Activated naive CD4-positive, alpha-beta T cell treated with anti-CD3 and anti-CD28 coated beads, Interleukin-2, amount 50 U/mL, for 16 hours (primary cell): ENCODE results near the gene AATK.

Experiments used
- DNase-seq: peaks from one replicate; pipeline ENCODE4 v3.0.0-alpha.2; 2020

Gene AATK

DNA sequence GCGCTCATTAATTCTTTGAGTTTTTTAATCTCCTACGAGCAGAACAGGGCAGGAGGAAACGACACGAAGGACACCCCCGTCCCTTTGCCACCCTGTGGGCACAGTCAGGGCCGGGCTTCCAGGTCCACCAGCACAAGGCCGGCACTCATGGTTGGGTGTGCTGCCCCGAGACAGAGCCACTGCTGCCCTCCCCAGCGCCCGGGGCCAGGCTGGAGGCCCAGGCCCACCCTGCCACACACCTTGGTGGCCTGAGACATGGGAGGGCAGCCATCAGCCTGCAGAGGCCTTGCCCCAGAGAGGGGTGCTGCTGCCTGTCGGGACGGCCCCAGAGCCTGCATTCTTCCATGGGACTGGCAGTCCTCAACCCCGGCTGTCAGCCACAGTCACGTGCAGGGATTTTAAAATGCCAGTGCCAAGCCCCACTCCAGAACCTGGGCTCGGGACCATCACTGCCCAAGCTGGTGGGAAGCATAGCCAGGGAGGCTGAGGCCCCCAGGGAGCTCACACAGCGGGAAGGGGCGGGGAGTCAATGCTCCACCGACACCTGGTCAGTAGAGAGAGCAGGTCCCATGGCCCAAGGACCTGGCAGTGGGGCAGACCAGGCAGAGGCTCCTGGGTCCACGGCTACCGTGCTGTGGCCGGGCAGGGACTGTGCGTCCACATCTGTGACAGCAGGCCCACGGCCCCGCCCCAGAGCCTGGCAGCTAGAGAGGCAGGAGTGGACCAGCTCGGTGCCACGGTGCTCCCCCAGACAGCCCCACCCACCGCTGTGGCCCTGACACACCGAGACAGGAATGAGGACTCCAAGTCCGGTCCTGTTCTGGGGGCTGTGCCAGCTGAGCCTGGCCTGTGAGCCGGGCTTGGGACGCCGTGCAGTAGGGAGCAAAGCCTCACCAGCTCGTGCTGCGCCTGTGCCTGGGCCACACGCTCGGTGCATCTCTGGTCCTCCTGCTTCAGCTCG lies 29.2 kb upstream of the AATK start:
- DNase-seq: no peak

GRCh38 chr17:81194225-81194760 lies 28.3 kb upstream of the AATK start:
- no peak for DNase-seq

DNA sequence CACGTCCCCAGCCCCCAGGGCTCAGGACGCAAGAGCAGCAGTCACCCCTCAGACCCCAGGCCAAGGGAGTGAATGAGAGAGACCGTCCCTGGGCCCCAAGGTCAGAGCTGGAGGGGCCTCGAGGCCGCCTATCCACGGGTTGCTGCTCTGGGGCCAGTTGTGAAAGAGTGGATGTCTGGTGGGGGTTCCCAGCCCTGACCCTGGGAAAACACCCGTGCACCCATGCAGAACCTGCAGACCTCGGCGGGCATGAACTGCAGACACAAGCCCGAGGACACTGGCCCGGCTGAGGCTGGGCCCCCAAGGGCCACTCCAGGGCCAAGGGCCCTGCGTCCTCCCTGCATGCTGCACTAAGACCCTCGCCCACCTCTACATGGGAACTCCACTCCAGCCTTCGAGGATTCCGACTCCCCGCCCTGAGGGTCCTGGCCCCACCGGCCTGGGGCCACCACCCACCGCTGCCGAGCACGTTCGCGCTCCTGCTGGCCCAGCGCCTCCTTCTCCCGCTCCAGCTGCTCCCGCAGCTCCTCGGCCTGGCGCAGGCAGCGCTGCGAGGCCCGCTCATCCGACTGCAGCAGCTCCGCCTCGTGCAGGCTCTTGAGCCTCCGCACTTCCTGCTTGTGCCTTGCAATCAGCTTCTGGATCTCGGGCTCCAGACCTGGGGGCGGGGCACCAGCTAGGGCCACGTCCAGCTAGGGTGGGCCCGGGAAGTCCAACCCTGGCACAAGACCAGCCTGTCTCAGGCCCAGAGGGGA lies 27.6 kb upstream of the AATK start:
- DNase-seq: no peak

GRCh38 chr17:81193051-81193410 lies 27.0 kb upstream of the AATK start:
- DNase-seq: no peak

DNA sequence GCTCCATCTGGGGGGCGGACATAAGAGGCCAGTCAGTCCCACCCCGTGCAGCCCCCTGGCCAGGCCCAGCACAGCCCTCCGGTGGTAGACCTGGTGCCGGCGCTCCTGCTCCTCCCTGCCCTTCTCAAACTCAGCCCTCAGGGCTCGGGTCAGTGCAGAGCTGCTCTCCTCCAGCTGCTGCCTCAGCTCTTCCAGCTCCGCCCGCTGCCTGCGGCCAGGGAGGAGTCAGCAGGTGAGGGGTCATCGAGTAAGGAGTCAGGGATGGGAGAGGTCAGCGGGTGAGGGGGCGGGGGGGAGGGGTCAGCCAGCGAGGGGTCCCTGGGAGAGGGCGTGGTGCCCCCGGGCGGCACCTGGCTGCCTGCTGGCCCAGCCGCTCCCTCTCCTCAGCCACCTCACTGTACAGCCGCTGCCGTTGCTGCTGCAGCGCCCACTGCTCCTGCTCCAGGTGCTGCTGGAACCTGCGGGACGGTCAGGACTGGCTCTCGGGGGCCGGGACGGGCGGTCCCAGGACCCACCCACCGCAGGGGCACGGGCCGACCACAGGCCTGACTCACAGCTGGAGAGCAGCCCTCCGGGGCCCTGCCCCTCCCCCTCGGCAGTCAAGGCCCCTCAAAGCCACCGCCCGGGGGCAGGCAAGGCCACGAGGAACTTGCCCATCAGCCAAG lies 26.5 kb upstream of the AATK start:
- DNase-seq: no peak

- DNase-seq: no peak
These were observed 25.6 kb upstream of the AATK start for GRCh38 chr17:81191646-81192045.

- DNase-seq: no peak
These were observed 25.1 kb upstream of the AATK start for GRCh38 chr17:81191116-81191515.

- DNase-seq: no peak
These were observed 24.6 kb upstream of the AATK start for GRCh38 chr17:81190591-81190990.

GRCh38 chr17:81189670-81190530 lies 23.9 kb upstream of the AATK start:
- no peak for DNase-seq

GRCh38 chr17:81189016-81189415 lies 23.0 kb upstream of the AATK start:
- DNase-seq: no peak

GRCh38 chr17:81188491-81188840 lies 22.4 kb upstream of the AATK start:
- DNase-seq: no peak

DNA sequence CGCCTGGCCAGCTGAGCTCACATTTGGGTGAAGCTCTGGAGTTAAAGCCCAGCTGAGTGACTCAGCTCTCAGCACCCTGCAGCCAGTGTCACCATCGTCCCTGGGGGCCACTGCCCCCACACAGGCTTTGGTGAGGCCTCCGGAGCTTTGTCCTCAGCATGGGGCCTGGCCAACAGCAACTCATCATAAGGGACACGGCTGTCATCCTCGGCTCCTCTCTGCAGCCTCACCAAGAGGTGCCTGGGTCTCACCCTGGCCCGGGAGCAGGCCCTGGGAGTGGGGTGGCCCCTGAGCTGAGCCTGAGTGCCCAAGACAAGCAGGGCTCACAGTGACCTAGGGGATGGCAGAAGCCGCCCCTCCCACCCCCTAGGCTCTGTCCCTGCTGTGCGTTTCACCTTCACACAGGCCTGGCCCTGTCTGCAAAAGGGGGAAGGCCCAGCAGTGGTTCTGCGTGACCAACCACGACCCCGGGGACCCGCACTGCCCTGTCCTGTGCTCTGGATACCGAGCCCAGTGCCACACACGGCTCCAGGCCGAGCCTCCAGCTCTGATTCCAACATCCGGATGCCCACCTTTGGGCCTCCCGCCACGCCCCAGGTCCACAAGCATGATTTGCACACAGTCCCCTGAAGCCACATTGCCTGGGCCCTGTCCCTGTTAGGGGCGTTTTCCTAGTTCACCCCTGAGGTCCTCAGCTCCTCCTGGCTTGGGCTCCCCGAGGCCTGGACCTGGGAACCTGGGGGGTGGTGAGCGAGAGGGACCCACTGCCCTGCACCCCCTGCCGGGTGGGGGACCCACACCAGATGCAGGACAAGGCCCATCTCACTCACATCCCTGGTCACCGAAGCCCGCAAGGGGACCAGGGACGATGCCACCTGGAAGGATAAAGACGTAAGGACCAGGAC lies 21.8 kb upstream of the AATK start:
- no peak for DNase-seq

DNA sequence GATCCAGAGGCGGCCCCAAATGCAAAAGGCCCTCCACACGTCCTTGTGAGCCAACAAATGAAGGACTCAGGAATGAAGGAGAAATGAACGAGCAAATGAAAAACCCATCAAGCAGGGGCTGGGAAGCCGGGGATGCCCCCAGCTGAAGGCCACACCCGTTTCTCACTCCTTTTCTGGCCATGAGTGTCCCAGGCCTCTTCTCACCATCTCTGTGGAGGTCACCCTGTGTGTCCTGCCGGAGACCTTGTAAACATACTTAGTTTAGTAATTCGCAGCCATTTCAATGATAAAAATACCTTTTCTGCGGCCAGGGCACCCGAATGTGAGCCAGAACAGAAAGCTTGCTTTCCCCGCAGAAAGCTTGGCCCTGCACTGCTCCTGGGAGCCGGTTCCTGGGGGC lies 21.1 kb upstream of the AATK start:
- DNase-seq: no peak

- DNase-seq: no peak
These were observed 20.2 kb upstream of the AATK start for GRCh38 chr17:81186203-81186602.

DNA sequence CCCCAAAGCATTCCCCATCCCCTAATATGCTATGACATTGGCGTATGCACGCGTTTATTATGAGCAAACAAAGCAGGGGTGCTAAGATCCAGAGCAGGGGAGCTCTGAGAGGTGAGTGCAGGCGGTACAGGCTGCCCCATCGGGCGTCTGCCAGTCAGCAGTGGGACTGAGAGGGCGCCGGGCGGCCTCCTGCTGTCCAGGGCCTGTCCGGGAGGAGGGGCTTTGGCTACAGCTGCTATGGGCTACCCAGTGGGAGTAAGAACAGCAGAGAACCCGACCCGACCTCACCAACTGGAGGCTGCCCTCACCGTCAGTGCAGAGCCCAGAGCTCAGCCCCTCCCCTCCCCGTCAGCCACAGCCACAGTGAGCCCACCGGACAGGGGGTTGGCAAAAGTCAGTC lies 18.5 kb upstream of the AATK start:
- DNase-seq: no peak

DNA sequence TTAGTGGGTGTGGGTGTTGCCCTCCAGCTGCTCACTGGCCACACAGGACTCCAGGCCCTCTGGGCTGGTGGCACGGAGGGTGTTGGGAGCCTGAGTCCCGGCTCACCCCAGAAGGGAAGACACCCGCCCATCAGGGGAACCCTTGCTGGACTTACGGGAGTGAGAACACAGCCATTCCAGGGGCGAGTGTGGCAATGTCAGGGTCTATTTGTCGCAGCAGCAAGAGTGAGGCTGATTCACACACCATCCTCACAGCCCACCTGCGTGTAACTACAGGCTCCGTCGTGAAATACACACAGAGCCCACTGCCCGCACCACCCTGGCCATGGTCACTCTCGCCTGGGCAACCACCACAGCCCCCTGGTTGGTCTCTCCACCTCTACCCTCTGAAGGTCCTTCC lies 17.8 kb upstream of the AATK start:
- no peak for DNase-seq

- DNase-seq: no peak
These were observed 17.3 kb upstream of the AATK start for GRCh38 chr17:81183316-81183715.

GRCh38 chr17:81182596-81182995 lies 16.6 kb upstream of the AATK start:
- no peak for DNase-seq

- no peak for DNase-seq
These were observed 15.8 kb upstream of the AATK start for GRCh38 chr17:81181811-81182185.

DNA sequence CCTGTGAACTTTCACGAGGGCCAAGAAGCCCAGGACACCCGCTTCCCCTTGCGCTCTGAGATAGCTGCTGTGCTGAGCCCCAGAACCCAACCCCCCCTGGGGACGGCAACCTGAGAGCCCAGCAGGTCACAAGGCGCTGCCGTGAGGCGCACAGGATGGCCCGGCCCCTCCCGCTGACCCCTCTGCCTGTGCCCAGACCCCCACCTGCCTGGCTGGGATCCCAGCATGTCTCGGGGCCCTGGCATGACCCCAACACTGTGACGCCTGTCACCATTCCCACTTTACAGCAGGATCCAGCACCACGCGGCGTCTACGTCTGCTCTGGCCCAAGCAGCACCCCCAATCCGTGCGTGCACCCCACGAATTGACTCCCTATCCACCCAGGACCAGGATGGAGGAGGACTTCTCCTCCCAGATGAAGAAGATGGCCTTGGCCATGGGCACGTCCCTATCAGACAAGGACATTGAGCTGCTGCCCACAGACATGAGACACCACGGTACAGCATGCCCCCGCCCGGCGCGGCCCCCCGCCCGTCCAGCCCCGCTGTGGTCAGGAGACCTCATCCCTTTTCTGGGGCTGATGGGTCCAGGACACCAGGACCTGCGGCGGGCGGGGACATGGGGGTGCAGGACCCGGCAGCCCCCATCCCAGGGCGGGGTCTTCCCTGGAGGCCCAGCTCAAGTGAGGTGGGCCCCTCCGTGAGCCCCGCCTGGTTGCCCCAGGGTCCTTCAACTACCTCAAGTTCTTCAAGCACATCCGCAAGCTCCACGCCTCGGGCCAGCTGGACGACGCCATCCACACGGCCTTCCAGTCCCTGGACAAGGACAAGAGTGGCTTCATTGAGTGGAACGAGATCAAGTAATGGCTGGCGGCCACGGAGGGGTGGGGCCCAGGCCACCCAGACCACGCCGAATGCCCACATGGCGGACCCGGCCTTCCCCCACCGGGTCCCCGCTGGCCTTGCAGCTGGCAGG lies 15.1 kb upstream of the AATK start:
- no peak for DNase-seq
